ENCODE results near the gene AIG1.

AIG1 gene

GRCh38 chr6:143023695-143024094 lies 37.0 kb upstream of the AIG1 start:
- H3K27me3 ChIP-seq (replicated peaks in 2 of 5; ENCODE audit: control insufficient read depth in 4 of 5, insufficient read depth in 5 of 5, low read length in 4 of 5), result no peaks in the 10 kb centered on the region
- H3K27ac ChIP-seq (ENCODE audit: insufficient read depth in 1 of 2, low read depth in 1 of 2, low read length in 2 of 2, poor library complexity in 1 of 2, severe bottlenecking in 2 of 2), result no peak overlapping the region
- ChIA-PET CTCF (interaction anchor here (1.5 to 2.4 kb wide), 3 partner anchors 22 to 330 kb away, joined by 4 to 5 read pairs (median 5); no protein-coding TSS in a partner anchor), POLR2A (no interaction called here)
- no peak overlapping the region for H3K4me3 ChIP-seq (ENCODE audit: control insufficient read depth in 1 of 7, extremely low read depth in 1 of 7, insufficient read depth in 4 of 7, low read depth in 2 of 7, low read length in 6 of 7)
- no CpG with 5 or more reads among the region's 1 CpG for WGBS (ENCODE audit: insufficient coverage)
- H3K36me3 ChIP-seq (ENCODE audit: control insufficient read depth in 4 of 4, insufficient read depth in 4 of 4, low read length in 3 of 4), result no peaks in the 10 kb centered on the region
- H3K9me3 ChIP-seq (ENCODE audit: control extremely low read depth in 1 of 5, control insufficient read depth in 4 of 5, insufficient read depth in 2 of 5, low read depth in 1 of 5, low read length in 4 of 5), result peaks cover 0 to 2% (median 0%) of the 10 kb centered on the region in 5 experiments
- no peak for DNase-seq
- no peaks in the 10 kb centered on the region for H3K4me1 ChIP-seq (ENCODE audit: control extremely low read depth in 1 of 4, control insufficient read depth in 4 of 4, insufficient read depth in 4 of 4, low read length in 3 of 4)

GRCh38 chr6:143024977-143025376 lies 35.7 kb upstream of the AIG1 start:
- no peak for DNase-seq
- ChIA-PET POLR2A (no interaction called here), CTCF (interaction anchor here (1.1 to 2.9 kb wide), 3 partner anchors 12 to 399 kb away, joined by 3 to 14 read pairs (median 5); no protein-coding TSS in a partner anchor)
- H3K9me3 ChIP-seq (ENCODE audit: control extremely low read depth in 1 of 5, control insufficient read depth in 4 of 5, insufficient read depth in 2 of 5, low read depth in 1 of 5, low read length in 4 of 5), result peaks cover 0 to 2% (median 0%) of the 10 kb centered on the region in 5 experiments
- no peak overlapping the region for H3K4me3 ChIP-seq (ENCODE audit: control insufficient read depth in 1 of 7, extremely low read depth in 1 of 7, insufficient read depth in 4 of 7, low read depth in 2 of 7, low read length in 6 of 7)
- H3K36me3 ChIP-seq (ENCODE audit: control insufficient read depth in 4 of 4, insufficient read depth in 4 of 4, low read length in 3 of 4), result no peaks in the 10 kb centered on the region
- H3K27me3 ChIP-seq (replicated peaks in 2 of 5; ENCODE audit: control insufficient read depth in 4 of 5, insufficient read depth in 5 of 5, low read length in 4 of 5), result no peaks in the 10 kb centered on the region
- H3K27ac ChIP-seq (ENCODE audit: insufficient read depth in 1 of 2, low read depth in 1 of 2, low read length in 2 of 2, poor library complexity in 1 of 2, severe bottlenecking in 2 of 2), result no peak overlapping the region
- no peaks in the 10 kb centered on the region for H3K4me1 ChIP-seq (ENCODE audit: control extremely low read depth in 1 of 4, control insufficient read depth in 4 of 4, insufficient read depth in 4 of 4, low read length in 3 of 4)

GRCh38 chr6:143026696-143027449 lies 33.8 kb upstream of the AIG1 start:
- WGBS (ENCODE audit: insufficient coverage), result 20% methylated on average over 2 of the region's 5 CpGs
- POLR2A ChIA-PET, result no interaction called here
- no peak overlapping the region for H3K27ac ChIP-seq (ENCODE audit: insufficient read depth in 1 of 2, low read depth in 1 of 2, low read length in 2 of 2, poor library complexity in 1 of 2, severe bottlenecking in 2 of 2)
- H3K36me3 ChIP-seq (ENCODE audit: control insufficient read depth in 4 of 4, insufficient read depth in 4 of 4, low read length in 3 of 4), result no peaks in the 10 kb centered on the region
- no peaks in the 10 kb centered on the region for H3K27me3 ChIP-seq (replicated peaks in 2 of 5; ENCODE audit: control insufficient read depth in 4 of 5, insufficient read depth in 5 of 5, low read length in 4 of 5)
- no peaks in the 10 kb centered on the region for H3K4me1 ChIP-seq (ENCODE audit: control extremely low read depth in 1 of 4, control insufficient read depth in 4 of 4, insufficient read depth in 4 of 4, low read length in 3 of 4)
- CTCF ChIA-PET, result interaction anchor here (0.6 to 3.7 kb wide), 20 partner anchors 8 to 552 kb away, joined by 3 to 34 read pairs (median 4); no protein-coding TSS in a partner anchor
- peak; percentile 48 to 67 (median 64) for DNase-seq
- H3K4me3 ChIP-seq (ENCODE audit: control insufficient read depth in 1 of 7, extremely low read depth in 1 of 7, insufficient read depth in 4 of 7, low read depth in 2 of 7, low read length in 6 of 7), result no peak overlapping the region
- H3K9me3 ChIP-seq (ENCODE audit: control extremely low read depth in 1 of 5, control insufficient read depth in 4 of 5, insufficient read depth in 2 of 5, low read depth in 1 of 5, low read length in 4 of 5), result peaks cover 0 to 2% (median 0%) of the 10 kb centered on the region in 5 experiments

GRCh38 chr6:143034689-143035334 lies 25.9 kb upstream of the AIG1 start:
- ChIA-PET CTCF (interaction anchor here (1.0 kb wide), 1 partner anchor 8 kb away, joined by 4 read pairs; no protein-coding TSS in a partner anchor), POLR2A (no interaction called here)
- no peak overlapping the region for H3K27ac ChIP-seq (ENCODE audit: insufficient read depth in 1 of 2, low read depth in 1 of 2, low read length in 2 of 2, poor library complexity in 1 of 2, severe bottlenecking in 2 of 2)
- no peaks in the 10 kb centered on the region for H3K36me3 ChIP-seq (ENCODE audit: control insufficient read depth in 4 of 4, insufficient read depth in 4 of 4, low read length in 3 of 4)
- peak in 2 of 3 donors; percentile 48 to 72 for DNase-seq
- H3K4me3 ChIP-seq (ENCODE audit: control insufficient read depth in 1 of 7, extremely low read depth in 1 of 7, insufficient read depth in 4 of 7, low read depth in 2 of 7, low read length in 6 of 7), result no peak overlapping the region
- no peaks in the 10 kb centered on the region for H3K27me3 ChIP-seq (replicated peaks in 2 of 5; ENCODE audit: control insufficient read depth in 4 of 5, insufficient read depth in 5 of 5, low read length in 4 of 5)
- 90% methylated on average over 9 of the region's 9 CpGs for whole genome bisulfite sequencing (ENCODE audit: insufficient coverage)
- H3K4me1 ChIP-seq (ENCODE audit: control extremely low read depth in 1 of 4, control insufficient read depth in 4 of 4, insufficient read depth in 4 of 4, low read length in 3 of 4), result no peaks in the 10 kb centered on the region
- no peaks in the 10 kb centered on the region for H3K9me3 ChIP-seq (ENCODE audit: control extremely low read depth in 1 of 5, control insufficient read depth in 4 of 5, insufficient read depth in 2 of 5, low read depth in 1 of 5, low read length in 4 of 5)

GRCh38 chr6:143037470-143037869 lies 23.2 kb upstream of the AIG1 start:
- no peak for DNase-seq
- H3K36me3 ChIP-seq (ENCODE audit: control insufficient read depth in 4 of 4, insufficient read depth in 4 of 4, low read length in 3 of 4), result no peaks in the 10 kb centered on the region
- no peaks in the 10 kb centered on the region for H3K4me1 ChIP-seq (ENCODE audit: control extremely low read depth in 1 of 4, control insufficient read depth in 4 of 4, insufficient read depth in 4 of 4, low read length in 3 of 4)
- H3K27ac ChIP-seq (ENCODE audit: insufficient read depth in 1 of 2, low read depth in 1 of 2, low read length in 2 of 2, poor library complexity in 1 of 2, severe bottlenecking in 2 of 2), result no peak overlapping the region
- no peaks in the 10 kb centered on the region for H3K27me3 ChIP-seq (replicated peaks in 2 of 5; ENCODE audit: control insufficient read depth in 4 of 5, insufficient read depth in 5 of 5, low read length in 4 of 5)
- H3K4me3 ChIP-seq (ENCODE audit: control insufficient read depth in 1 of 7, extremely low read depth in 1 of 7, insufficient read depth in 4 of 7, low read depth in 2 of 7, low read length in 6 of 7), result no peak overlapping the region
- no peaks in the 10 kb centered on the region for H3K9me3 ChIP-seq (ENCODE audit: control extremely low read depth in 1 of 5, control insufficient read depth in 4 of 5, insufficient read depth in 2 of 5, low read depth in 1 of 5, low read length in 4 of 5)
- CTCF ChIA-PET, result no interaction called here
- POLR2A ChIA-PET, result no interaction called here
- WGBS (ENCODE audit: insufficient coverage), result 80% methylated on average over 1 of the region's 2 CpGs

GRCh38 chr6:143038833-143039232 lies 21.9 kb upstream of the AIG1 start:
- DNase-seq, result no peak
- H3K27me3 ChIP-seq (replicated peaks in 2 of 5; ENCODE audit: control insufficient read depth in 4 of 5, insufficient read depth in 5 of 5, low read length in 4 of 5), result no peaks in the 10 kb centered on the region
- H3K36me3 ChIP-seq (ENCODE audit: control insufficient read depth in 4 of 4, insufficient read depth in 4 of 4, low read length in 3 of 4), result no peaks in the 10 kb centered on the region
- H3K4me1 ChIP-seq (ENCODE audit: control extremely low read depth in 1 of 4, control insufficient read depth in 4 of 4, insufficient read depth in 4 of 4, low read length in 3 of 4), result no peaks in the 10 kb centered on the region
- CTCF ChIA-PET, result no interaction called here
- no peak overlapping the region for H3K4me3 ChIP-seq (ENCODE audit: control insufficient read depth in 1 of 7, extremely low read depth in 1 of 7, insufficient read depth in 4 of 7, low read depth in 2 of 7, low read length in 6 of 7)
- no peak overlapping the region for H3K27ac ChIP-seq (ENCODE audit: insufficient read depth in 1 of 2, low read depth in 1 of 2, low read length in 2 of 2, poor library complexity in 1 of 2, severe bottlenecking in 2 of 2)
- POLR2A ChIA-PET, result interaction anchor here (0.6 kb wide), 1 partner anchor 150 kb away, joined by 3 read pairs; no protein-coding TSS in a partner anchor
- H3K9me3 ChIP-seq (ENCODE audit: control extremely low read depth in 1 of 5, control insufficient read depth in 4 of 5, insufficient read depth in 2 of 5, low read depth in 1 of 5, low read length in 4 of 5), result no peaks in the 10 kb centered on the region

GRCh38 chr6:143039548-143039947 lies 21.1 kb upstream of the AIG1 start:
- H3K4me1 ChIP-seq (ENCODE audit: control extremely low read depth in 1 of 4, control insufficient read depth in 4 of 4, insufficient read depth in 4 of 4, low read length in 3 of 4), result no peaks in the 10 kb centered on the region
- no peak for DNase-seq
- 93% methylated on average over 3 of the region's 4 CpGs for WGBS (ENCODE audit: insufficient coverage)
- CTCF ChIA-PET, result interaction anchor here (0.8 to 1.2 kb wide), 3 partner anchors 305 to 475 kb away, joined by 3 read pairs; no protein-coding TSS in a partner anchor
- H3K27ac ChIP-seq (ENCODE audit: insufficient read depth in 1 of 2, low read depth in 1 of 2, low read length in 2 of 2, poor library complexity in 1 of 2, severe bottlenecking in 2 of 2), result no peak overlapping the region
- no peaks in the 10 kb centered on the region for H3K36me3 ChIP-seq (ENCODE audit: control insufficient read depth in 4 of 4, insufficient read depth in 4 of 4, low read length in 3 of 4)
- peaks cover 0 to 1% (median 0%) of the 10 kb centered on the region in 5 experiments for H3K9me3 ChIP-seq (ENCODE audit: control extremely low read depth in 1 of 5, control insufficient read depth in 4 of 5, insufficient read depth in 2 of 5, low read depth in 1 of 5, low read length in 4 of 5)
- POLR2A ChIA-PET, result interaction anchor here (0.6 kb wide), 1 partner anchor 83 kb away, joined by 3 read pairs; no protein-coding TSS in a partner anchor
- H3K4me3 ChIP-seq (ENCODE audit: control insufficient read depth in 1 of 7, extremely low read depth in 1 of 7, insufficient read depth in 4 of 7, low read depth in 2 of 7, low read length in 6 of 7), result no peak overlapping the region
- no peaks in the 10 kb centered on the region for H3K27me3 ChIP-seq (replicated peaks in 2 of 5; ENCODE audit: control insufficient read depth in 4 of 5, insufficient read depth in 5 of 5, low read length in 4 of 5)

Measured in common myeloid progenitor, CD34-positive (primary cell).